PC-3 (cell line): ENCODE data around the gene SLC6A17. TPM values are rescaled to one million over a fixed set of nuclear protein-coding genes. Genes with fewer than 3 reads are reported as not detected.

Source experiments
- ATAC-seq: fragments of 200-7000 bp; cut with Tn5 transposase; 2 replicates; pipeline ENCODE4 v1.9.1; 2020; ENCODE audit warnings: mild to moderate bottlenecking, moderate library complexity
- BruUV-seq: library from RNA; stranded (reverse); fragments of 400-500 nt; replicated peaks from 2 replicates; lab custom pipeline; 2021; lab: Mats Ljungman, UMichigan
- CTCF ChIA-PET: fragments of 300-600 bp; sonication (Branson Sonifier 250); formaldehyde crosslinking; loops from one replicate; lab custom pipeline; 2022; ENCODE audit warnings: antibody characterized with exemption; lab: Charles Lee
- POLR2A ChIA-PET: fragments of 300-600 bp; sonication (Branson Sonifier 250); formaldehyde crosslinking; loops from one replicate; lab custom pipeline; 2022; ENCODE audit warnings: antibody characterized with exemption; ENCODE audit not compliant: unreplicated experiment; lab: Charles Lee
- DNase-seq: peaks from one replicate; pipeline ENCODE4 v3.0.0-alpha.2; 2015
- H2AFZ ChIP-seq: fragments of 300-600 bp; sonication (generic); 2 replicates; pipeline ENCODE4 v1.6.0; 2016; ENCODE audit warnings: antibody characterized with exemption, low read length
- H3F3A ChIP-seq: fragments of 300-600 bp; sonication (generic); one replicate; pipeline ENCODE4 v1.6.0; 2017; ENCODE audit warnings: antibody characterized with exemption, low read length, control low read depth, mild to moderate bottlenecking; ENCODE audit not compliant: unreplicated experiment
- H3K27ac ChIP-seq: fragments of 300-600 bp; sonication (generic); 2 replicates; pipeline ENCODE4 v1.5.1; 2016; ENCODE audit warnings: mild to moderate bottlenecking, low read length
- H3K27me3 ChIP-seq: fragments of 300-600 bp; sonication (generic); 2 replicates; pipeline ENCODE4 v1.6.1; 2016; ENCODE audit warnings: low read length, mixed read lengths
- H3K36me3 ChIP-seq: fragments of 300-600 bp; sonication (generic); 2 replicates; pipeline ENCODE4 v1.6.1; 2016; ENCODE audit warnings: low read depth, mixed run types, low read length, mixed read lengths
- H3K4me1 ChIP-seq: fragments of 300-600 bp; sonication (generic); 2 replicates; pipeline ENCODE4 v1.5.1; 2016; ENCODE audit warnings: low read length; ENCODE audit not compliant: insufficient read depth
- H3K4me2 ChIP-seq: fragments of 300-600 bp; sonication (generic); 2 replicates; pipeline ENCODE4 v1.6.0; 2016; ENCODE audit warnings: low read length
- H3K4me3 ChIP-seq: fragments of 300-600 bp; sonication (generic); 2 replicates; pipeline ENCODE4 v1.5.1; 2016; ENCODE audit warnings: mild to moderate bottlenecking, low read length, mixed read lengths
- H3K79me2 ChIP-seq: fragments of 300-600 bp; sonication (generic); 2 replicates; pipeline ENCODE4 v1.6.1; 2017; ENCODE audit warnings: low read length, mixed read lengths
- H3K9ac ChIP-seq: fragments of 300-600 bp; sonication (generic); 2 replicates; pipeline ENCODE4 v1.6.0; 2016; ENCODE audit warnings: mild to moderate bottlenecking, low read length
- H3K9me2 ChIP-seq: fragments of 300-600 bp; sonication (generic); replicated peaks from 2 replicates; pipeline ENCODE4 v1.6.1; 2016; ENCODE audit warnings: mixed run types, low read length, mixed read lengths
- H3K9me3 ChIP-seq: fragments of 300-600 bp; sonication (generic); 2 replicates; pipeline ENCODE4 v1.6.1; 2016; ENCODE audit warnings: low read length, mixed read lengths
- H4K20me1 ChIP-seq: fragments of 300-600 bp; sonication (generic); 2 replicates; pipeline ENCODE4 v1.6.1; 2016; ENCODE audit warnings: low read length, mixed read lengths
- CTCF ChIP-seq: fragments of 300-600 bp; sonication (generic); conservative IDR thresholded peaks from 2 replicates; pipeline ENCODE4 v1.5.1; 2017; ENCODE audit warnings: antibody characterized with exemption, low read depth, mild to moderate bottlenecking, low read length
- EZH2 ChIP-seq: fragments of 300-600 bp; sonication (generic); IDR thresholded peaks from one replicate; pipeline ENCODE4 v1.6.1; 2017; ENCODE audit warnings: antibody characterized with exemption, mild to moderate bottlenecking, low read length; ENCODE audit not compliant: unreplicated experiment
- EZH2phosphoT487 ChIP-seq: fragments of 300-600 bp; sonication (generic); IDR thresholded peaks from 2 replicates; pipeline ENCODE4 v1.6.1; 2018; ENCODE audit warnings: mild to moderate bottlenecking, antibody characterized with exemption, low read length, borderline replicate concordance
- intact Hi-C: fragments of 100-400 bp; cut with micrococcal nuclease; formaldehyde crosslinking; loops from 2 replicates; pipeline ENCODE4 v1.9.0; 2023
- total RNA-seq: library from RNA; depleted of rRNA; stranded (reverse); fragments of >200 nt; gene quantifications from 2 replicates; pipeline ENCODE4 v1.2.3, GENCODE V29; 2014

The SLC6A17 gene
- total RNA-seq, 1 experiment from 2014 or later, result not detected

GRCh38 chr1:110239441-110240430 is 89.4 kb downstream of the SLC6A17 start:
- H3F3A ChIP-seq, result peaks cover 4% of the 10 kb centered on the region
- peaks cover 3% of the 10 kb centered on the region; the same call in 1 of the 2 replicates for H3K27me3 ChIP-seq
- intact Hi-C loops, result no loop called here
- no peak overlapping the region for H3K4me3 ChIP-seq
- no peak overlapping the region for H2AFZ ChIP-seq
- H3K79me2 ChIP-seq, result no peaks in the 10 kb centered on the region
- TF ChIP-seq EZH2, result no peak
- CTCF ChIA-PET, result no interaction called here
- H3K9me2 ChIP-seq, result no peaks in the 10 kb centered on the region
- POLR2A ChIA-PET, result no interaction called here
- no peak overlapping the region for H3K27ac ChIP-seq
- no peaks in the 10 kb centered on the region for H3K36me3 ChIP-seq
- no peak for DNase-seq
- no peak overlapping the region for H3K9ac ChIP-seq
- H4K20me1 ChIP-seq, result no peaks in the 10 kb centered on the region
- no peaks in the 10 kb centered on the region for H3K9me3 ChIP-seq
- no TSS peak for BruUV-seq
- H3K4me1 ChIP-seq, result peaks cover 29% of the 10 kb centered on the region
- no peak overlapping the region for H3K4me2 ChIP-seq
- no peak for ATAC-seq

GRCh38 chr1:110240476-110241210 is 90.3 kb downstream of the SLC6A17 start:
- peaks cover 20% of the 10 kb centered on the region for H3K4me1 ChIP-seq
- peaks cover 4% of the 10 kb centered on the region for H3F3A ChIP-seq
- H3K4me3 ChIP-seq, result no peak overlapping the region
- no peak overlapping the region for H3K27ac ChIP-seq
- peaks cover 12% of the 10 kb centered on the region; the same call in 1 of the 2 replicates for H3K27me3 ChIP-seq
- TF ChIP-seq EZH2 (no peak), EZH2phosphoT487 (no peak), CTCF (no peak)
- DNase-seq, result no peak
- intact Hi-C loops, result no loop called here
- no peak for ATAC-seq
- H3K79me2 ChIP-seq, result no peaks in the 10 kb centered on the region
- POLR2A ChIA-PET, result no interaction called here
- H3K36me3 ChIP-seq, result no peaks in the 10 kb centered on the region
- no peaks in the 10 kb centered on the region for H4K20me1 ChIP-seq
- no peaks in the 10 kb centered on the region for H3K9me3 ChIP-seq
- no peaks in the 10 kb centered on the region for H3K9me2 ChIP-seq
- no peak overlapping the region for H3K4me2 ChIP-seq
- CTCF ChIA-PET, result no interaction called here
- no TSS peak for BruUV-seq
- H3K9ac ChIP-seq, result no peak overlapping the region
- no peak overlapping the region for H2AFZ ChIP-seq

GRCh38 chr1:110241516-110241915 is 91.2 kb downstream of the SLC6A17 start:
- no peak overlapping the region for H3K27ac ChIP-seq
- no peaks in the 10 kb centered on the region for H3F3A ChIP-seq
- no peaks in the 10 kb centered on the region for H3K79me2 ChIP-seq
- DNase-seq (no peak), ATAC-seq (no peak)
- intact Hi-C loops, result no loop called here
- H3K4me3 ChIP-seq, result no peak overlapping the region
- H3K9ac ChIP-seq, result no peak overlapping the region
- ChIA-PET CTCF (no interaction called here), POLR2A (no interaction called here)
- no TSS peak for BruUV-seq
- TF ChIP-seq EZH2 (no peak), EZH2phosphoT487 (no peak), CTCF (no peak)
- H4K20me1 ChIP-seq, result no peaks in the 10 kb centered on the region
- no peaks in the 10 kb centered on the region for H3K9me2 ChIP-seq
- no peaks in the 10 kb centered on the region for H3K36me3 ChIP-seq
- H3K4me2 ChIP-seq, result no peak overlapping the region
- H3K27me3 ChIP-seq, result peaks cover 17% of the 10 kb centered on the region; the same call in 1 of the 2 replicates
- H3K4me1 ChIP-seq, result peaks cover 12% of the 10 kb centered on the region
- no peaks in the 10 kb centered on the region for H3K9me3 ChIP-seq
- no peak overlapping the region for H2AFZ ChIP-seq
